Endothelial cell of coronary artery (primary cell): ENCODE results near the gene SH3RF2. TPM values are rescaled to one million over a fixed set of nuclear protein-coding genes. Genes with fewer than 3 reads are reported as not detected.

Experiments used
- total RNA-seq: library from RNA; depleted of rRNA; stranded (reverse); fragments of >200 nt; gene quantifications from 2 replicates; pipeline ENCODE4 v1.2.3, GENCODE V29; 2014

SH3RF2 gene, protein sequence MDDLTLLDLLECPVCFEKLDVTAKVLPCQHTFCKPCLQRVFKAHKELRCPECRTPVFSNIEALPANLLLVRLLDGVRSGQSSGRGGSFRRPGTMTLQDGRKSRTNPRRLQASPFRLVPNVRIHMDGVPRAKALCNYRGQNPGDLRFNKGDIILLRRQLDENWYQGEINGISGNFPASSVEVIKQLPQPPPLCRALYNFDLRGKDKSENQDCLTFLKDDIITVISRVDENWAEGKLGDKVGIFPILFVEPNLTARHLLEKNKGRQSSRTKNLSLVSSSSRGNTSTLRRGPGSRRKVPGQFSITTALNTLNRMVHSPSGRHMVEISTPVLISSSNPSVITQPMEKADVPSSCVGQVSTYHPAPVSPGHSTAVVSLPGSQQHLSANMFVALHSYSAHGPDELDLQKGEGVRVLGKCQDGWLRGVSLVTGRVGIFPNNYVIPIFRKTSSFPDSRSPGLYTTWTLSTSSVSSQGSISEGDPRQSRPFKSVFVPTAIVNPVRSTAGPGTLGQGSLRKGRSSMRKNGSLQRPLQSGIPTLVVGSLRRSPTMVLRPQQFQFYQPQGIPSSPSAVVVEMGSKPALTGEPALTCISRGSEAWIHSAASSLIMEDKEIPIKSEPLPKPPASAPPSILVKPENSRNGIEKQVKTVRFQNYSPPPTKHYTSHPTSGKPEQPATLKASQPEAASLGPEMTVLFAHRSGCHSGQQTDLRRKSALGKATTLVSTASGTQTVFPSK
- 1.2 and 4.3 TPM in 2 replicates for total RNA-seq

DNA sequence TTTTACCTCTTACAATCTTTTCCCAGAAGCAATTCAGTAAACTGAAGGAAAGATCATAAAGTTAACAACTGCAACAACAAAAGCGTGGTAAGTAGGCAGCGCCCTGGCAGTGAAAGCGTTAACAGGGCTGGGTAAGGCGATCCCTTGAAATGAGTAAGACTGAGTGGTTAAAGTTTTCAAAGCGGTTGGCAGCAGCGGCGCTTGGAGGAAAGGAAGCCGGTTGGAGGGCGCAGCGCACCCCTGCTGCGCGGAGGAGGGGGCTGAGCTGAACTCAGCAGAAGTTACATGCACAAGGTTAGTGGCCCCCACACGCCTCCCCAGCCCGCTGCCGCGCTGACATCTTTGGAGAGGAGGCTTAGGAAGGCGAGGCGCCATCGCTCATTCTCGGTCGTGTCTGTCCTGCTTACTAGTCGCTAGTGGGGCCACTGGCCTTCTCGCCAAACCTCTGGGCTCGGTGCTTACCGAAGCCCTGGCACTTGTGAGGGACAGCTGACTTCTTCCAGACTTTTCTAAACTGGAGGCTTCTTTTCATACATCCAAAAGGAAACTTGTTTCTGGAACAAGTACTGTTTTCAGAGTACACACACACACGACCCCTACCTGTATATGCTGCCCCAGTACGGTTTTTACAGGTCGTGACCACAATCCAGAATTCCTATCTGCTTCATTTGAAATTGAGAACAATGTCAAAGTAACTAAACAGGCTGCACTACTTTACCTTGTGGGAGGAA, at the start of gene SH3RF2:
TSS of gene SH3RF2 (plus strand) at position 178 of the 731 bp plus-strand sequence. CDS start 1,351 bp downstream, outside the sequence.

DNA sequence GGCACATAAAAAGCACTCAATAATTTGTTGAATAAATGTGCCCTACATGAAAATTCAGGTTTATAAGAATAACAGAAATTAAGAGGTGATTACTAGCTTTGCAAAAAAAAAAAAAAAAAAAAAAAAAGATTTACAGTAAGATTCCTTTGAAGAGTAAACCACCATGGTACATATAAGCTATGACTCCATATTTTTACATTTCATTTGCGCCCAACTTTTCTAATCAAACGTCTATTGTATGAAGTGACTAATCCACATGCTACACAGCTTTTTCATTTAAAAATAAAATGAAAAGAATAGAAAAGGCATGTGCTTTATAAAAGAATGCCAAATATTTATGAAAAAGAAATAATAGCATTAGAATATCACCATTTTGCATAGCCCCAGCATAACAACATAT, 169.1 kb downstream of the SH3RF2 start, which contains the start of gene PLAC8L1:
TSS of gene PLAC8L1 (minus strand) at position 101 of the 400 bp plus-strand sequence. CDS start 1,266 bp downstream, outside the sequence.

Other genes with a start within 250 kb of the SH3RF2 start
- gene PRELID2, start 101.2 kb upstream of the SH3RF2 start, total RNA-seq, result 27.3 and 45.0 TPM in 2 replicates
- gene GRXCR2, start 63.6 kb upstream of the SH3RF2 start, total RNA-seq, result not detected in 2 replicates
- 0.18 and 0.38 TPM in 2 replicates for gene PLAC8L1, start 169.0 kb downstream of the SH3RF2 start, total RNA-seq
- gene LARS1, start 246.1 kb downstream of the SH3RF2 start, total RNA-seq, result 148 and 197 TPM in 2 replicates